GM21723 (cell line): Measurements from ENCODE around the gene HLA-E.

Experiments
- ATAC-seq: cut with Tn5 transposase; IDR thresholded peaks from one replicate; pipeline ENCODE4 v1.9.1; 2021; ENCODE audit warnings: mild to moderate bottlenecking, moderate library complexity; ENCODE audit not compliant: unreplicated experiment

HLA-E gene

DNA sequence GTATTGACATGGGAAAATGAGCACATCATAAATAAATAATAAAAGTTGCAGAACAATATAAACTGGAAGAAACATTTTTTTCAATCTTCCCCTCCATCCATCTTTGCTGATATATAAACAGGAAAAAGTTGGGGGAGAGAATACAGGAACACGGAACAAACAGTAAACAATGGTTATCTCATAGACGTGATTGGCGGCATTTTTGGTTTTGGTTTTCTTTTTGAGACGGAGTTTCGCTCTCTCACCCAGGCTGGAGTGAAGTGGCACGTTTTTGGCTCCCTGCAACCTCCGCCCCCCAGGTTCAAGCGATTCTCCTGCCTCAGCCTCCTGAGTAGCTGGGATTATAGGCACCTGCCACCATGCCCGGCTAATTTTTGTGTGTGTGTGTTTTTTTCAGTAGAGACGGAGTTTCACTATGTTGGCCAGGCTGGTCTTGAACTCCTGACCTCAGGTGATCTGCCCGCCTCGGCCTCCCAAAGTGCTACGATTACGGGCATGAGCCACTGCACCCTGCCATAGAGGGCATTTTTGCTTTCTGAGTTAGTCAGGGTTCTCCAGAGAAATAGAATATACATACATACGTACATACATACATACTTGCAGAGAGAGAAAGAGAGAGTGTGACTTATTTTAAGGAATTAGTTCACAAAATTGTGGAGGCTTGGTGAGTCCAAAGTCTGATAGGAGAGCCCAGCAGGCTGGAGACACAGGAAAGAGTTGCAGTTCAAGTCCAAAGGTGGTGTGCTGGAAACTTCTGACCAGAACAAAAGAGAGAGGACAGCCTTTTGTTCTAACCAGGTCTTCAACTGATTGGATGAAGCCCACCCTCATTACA lies 44.4 kb downstream of the HLA-E start:
- no peak for ATAC-seq

DNA sequence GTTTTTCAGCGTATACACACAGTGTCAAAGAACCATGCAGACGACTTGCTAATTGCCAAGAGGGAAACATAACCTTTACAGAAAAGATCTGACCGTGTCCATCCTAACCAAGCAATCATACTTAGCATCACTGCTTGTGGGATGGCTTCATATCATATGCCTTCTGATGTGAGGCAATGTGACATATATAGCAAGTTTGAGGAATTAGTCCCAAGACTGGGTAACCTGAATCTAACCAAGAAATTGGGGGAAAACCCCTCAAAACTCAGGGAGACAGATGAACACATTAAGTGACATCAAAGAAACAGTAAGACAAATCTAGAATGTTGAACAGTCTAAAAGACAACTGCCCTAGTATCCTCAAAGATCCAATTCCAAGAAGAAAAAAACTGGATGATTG lies 48.6 kb downstream of the HLA-E start:
- ATAC-seq = no peak

DNA sequence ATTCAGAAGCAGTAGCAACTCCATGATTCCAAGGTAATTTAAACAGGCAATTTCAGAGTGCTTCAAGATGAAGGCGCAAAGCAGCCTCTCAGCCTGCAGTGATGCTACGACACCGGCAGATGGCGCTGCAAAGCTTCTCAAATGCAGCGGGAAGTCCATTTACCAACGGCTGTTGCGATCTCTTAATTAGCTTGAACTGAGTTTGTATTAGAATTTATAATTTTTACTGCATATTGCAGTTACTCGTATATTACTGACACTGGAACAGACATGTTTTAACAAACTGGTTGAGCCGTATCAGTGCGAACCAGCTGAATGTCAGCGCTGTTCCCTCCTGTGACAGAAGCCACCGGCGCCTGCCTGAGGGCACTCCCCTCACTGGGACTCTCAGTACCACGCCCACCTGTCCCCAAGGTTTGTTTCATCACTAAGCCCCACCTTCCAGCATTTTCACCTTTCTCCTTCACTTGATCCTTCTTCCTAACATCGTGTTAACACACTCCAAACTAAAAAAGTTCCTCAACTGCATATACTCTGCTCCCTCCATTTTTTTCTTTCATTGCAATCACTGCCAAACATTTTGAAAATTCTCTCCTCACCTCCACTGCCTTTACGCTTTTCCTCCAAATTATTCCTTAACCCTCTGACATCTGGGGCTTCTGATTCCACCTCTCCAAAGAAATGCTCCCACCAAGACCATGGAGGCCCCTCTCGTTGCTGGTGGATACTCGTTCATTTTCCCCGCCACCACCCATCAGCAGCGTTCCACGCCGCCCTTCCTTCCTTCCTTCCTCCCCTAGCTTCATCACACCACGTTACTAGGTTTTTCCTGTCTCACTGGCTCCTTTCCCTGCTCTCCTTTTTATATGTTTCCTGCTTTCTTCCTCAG lies 52.5 kb downstream of the HLA-E start:
- peak; percentile 66 for ATAC-seq

DNA sequence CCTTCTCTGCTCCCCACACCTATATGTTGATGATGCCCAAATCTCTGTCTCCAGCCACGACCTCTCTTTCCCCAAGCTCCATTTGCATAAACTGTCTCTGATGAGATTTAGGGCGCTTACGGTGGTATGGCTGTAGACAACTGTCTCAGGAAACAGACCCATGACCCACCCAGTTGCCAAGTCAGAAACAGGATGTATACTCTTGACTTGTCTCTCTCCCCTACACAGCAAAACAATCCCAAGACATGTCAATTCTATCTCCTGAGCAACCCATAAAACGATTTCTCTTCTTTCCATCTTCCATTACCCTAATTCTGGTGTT lies 53.1 kb downstream of the HLA-E start:
- ATAC-seq = no peak

DNA sequence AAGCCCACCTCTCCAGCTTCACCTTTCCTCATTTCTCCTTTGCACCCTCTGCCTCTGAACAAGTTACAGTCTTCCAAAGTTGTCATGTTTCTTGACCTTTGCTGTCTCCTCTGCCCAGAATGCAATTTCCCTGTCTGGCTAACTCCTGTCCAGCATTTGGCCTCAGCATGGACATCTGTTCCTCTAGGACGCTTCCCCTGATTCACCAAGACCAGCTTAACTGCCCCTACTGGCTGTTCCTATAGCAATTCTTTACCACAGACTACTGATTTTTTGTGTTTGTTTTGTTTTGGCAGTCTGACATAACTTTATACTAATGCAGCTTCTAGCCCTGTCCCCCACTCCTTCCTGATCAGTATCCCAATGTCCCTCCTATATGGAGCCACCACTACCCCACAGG lies 53.6 kb downstream of the HLA-E start:
- no peak for ATAC-seq
